Stimulated activated naive B cell treated with anti-CD40 and anti-IgM and Interleukin-4, amounts not matched to agents 10 μg/mL and 1 μg/mL and 100 μg/mL, for 72 hours (primary cell): ENCODE measurements around the gene GAB1.

ENCODE experiments used
- ATAC-seq, 2 donors: fragments of 150-1000 bp; cut with Tn5 transposase; replicated peaks; 2 replicates each; pipeline ENCODE4 v1.10.0; 2021; ENCODE audit warnings: moderate library complexity in 1 of 2
- DNase-seq: peaks from one replicate; pipeline ENCODE4 v3.0.0; 2021
- H3K27ac Mint-ChIP-seq: one replicate; pipeline ENCODE4 v1.8.0; 2022; ENCODE audit warnings: mild to moderate bottlenecking, mixed read lengths
- H3K27me3 Mint-ChIP-seq, 2 donors: one replicate each; pipeline ENCODE4 v1.8.0; 2022; ENCODE audit warnings: mixed read lengths in 2 of 2
- H3K36me3 Mint-ChIP-seq, 2 donors: one replicate each; pipeline ENCODE4 v1.8.0; 2022; ENCODE audit warnings: mixed read lengths in 2 of 2, mild to moderate bottlenecking in 1 of 2
- H3K4me1 Mint-ChIP-seq, 2 donors: one replicate each; pipeline ENCODE4 v1.8.0; 2022; ENCODE audit warnings: mixed read lengths in 2 of 2, mild to moderate bottlenecking in 1 of 2
- H3K4me3 Mint-ChIP-seq, 2 donors: one replicate each; pipeline ENCODE4 v1.8.0; 2022; ENCODE audit warnings: mild to moderate bottlenecking in 2 of 2, mixed read lengths in 2 of 2, moderate library complexity in 1 of 2
- H3K9me3 Mint-ChIP-seq, 2 donors: one replicate each; pipeline ENCODE4 v1.8.0; 2022; ENCODE audit warnings: mixed read lengths in 2 of 2, mild to moderate bottlenecking in 1 of 2

The GAB1 gene

DNA sequence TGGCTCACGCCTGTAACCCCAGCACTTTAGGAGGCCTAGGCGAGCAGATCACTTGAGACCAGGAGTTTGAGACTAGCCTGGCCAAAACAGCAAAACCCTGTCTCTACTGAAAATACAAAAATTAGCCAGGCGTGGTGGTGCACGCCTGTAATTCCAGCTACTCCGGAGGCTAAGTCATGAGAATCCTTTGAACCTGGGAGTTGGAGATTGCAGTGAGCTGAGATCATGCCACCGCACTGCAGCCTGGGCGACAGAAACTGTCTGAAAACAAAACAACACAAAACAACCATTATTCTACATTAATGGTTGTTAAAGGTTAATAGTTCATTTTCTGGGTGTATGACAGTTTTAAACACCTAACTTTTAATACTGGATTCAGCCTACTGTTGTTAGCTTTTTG, 175.2 kb downstream of the GAB1 start:
- ATAC-seq (no peak), DNase-seq (no peak)
- H3K4me1 Mint-ChIP-seq = peaks cover 11 to 23% of the 10 kb centered on the region in 2 donors
- no peaks in the 10 kb centered on the region for H3K9me3 Mint-ChIP-seq
- peaks cover 5 to 16% of the 10 kb centered on the region in 2 donors for H3K36me3 Mint-ChIP-seq
- no peak overlapping the region for H3K27ac Mint-ChIP-seq
- no peak overlapping the region for H3K4me3 Mint-ChIP-seq
- H3K27me3 Mint-ChIP-seq = peaks cover 0 to 5% of the 10 kb centered on the region in 2 donors

GRCh38 chr4:143512978-143513313, 176.3 kb downstream of the GAB1 start:
- H3K36me3 Mint-ChIP-seq = peaks cover 5 to 18% of the 10 kb centered on the region in 2 donors
- no peak for DNase-seq
- H3K9me3 Mint-ChIP-seq = no peaks in the 10 kb centered on the region
- ATAC-seq = peak; percentile 58 to 63
- peaks cover 12 to 30% of the 10 kb centered on the region in 2 donors for H3K4me1 Mint-ChIP-seq
- H3K4me3 Mint-ChIP-seq = peak overlapping the region; percentile 95 to 98
- peaks cover 0 to 5% of the 10 kb centered on the region in 2 donors for H3K27me3 Mint-ChIP-seq
- peak overlapping the region; percentile 97 for H3K27ac Mint-ChIP-seq

- Mint-ChIP-seq H3K27me3 (peaks cover 0 to 5% of the 10 kb centered on the region in 2 donors), H3K4me3 (peak within 1 kb of the TSS; percentile 95 to 98), H3K36me3 (peaks cover 5 to 18% of the 10 kb centered on the region in 2 donors), H3K9me3 (no peaks in the 10 kb centered on the region), H3K27ac (peak within 1 kb of the TSS; percentile 97), H3K4me1 (peaks cover 12 to 30% of the 10 kb centered on the region in 2 donors)
- ATAC-seq (peak; percentile 85 to 86), DNase-seq (peak; percentile 96)
Measured at GRCh38 chr4:143513314-143514168, 176.9 kb downstream of the GAB1 start, which contains the start of gene SMARCA5. Gene SMARCA5, plus strand, starts transcription at chr4:143513702. Its CDS starts 223 bp downstream, at chr4:143513925.

GRCh38 chr4:143514169-143514495, 177.5 kb downstream of the GAB1 start:
- Mint-ChIP-seq H3K27ac (peak overlapping the region; percentile 97), H3K9me3 (no peaks in the 10 kb centered on the region), H3K4me3 (peak overlapping the region; percentile 95 to 98), H3K36me3 (peaks cover 9 to 23% of the 10 kb centered on the region in 2 donors), H3K4me1 (peaks cover 14 to 35% of the 10 kb centered on the region in 2 donors), H3K27me3 (peaks cover 0 to 5% of the 10 kb centered on the region in 2 donors)
- no peak for DNase-seq
- no peak for ATAC-seq

DNA sequence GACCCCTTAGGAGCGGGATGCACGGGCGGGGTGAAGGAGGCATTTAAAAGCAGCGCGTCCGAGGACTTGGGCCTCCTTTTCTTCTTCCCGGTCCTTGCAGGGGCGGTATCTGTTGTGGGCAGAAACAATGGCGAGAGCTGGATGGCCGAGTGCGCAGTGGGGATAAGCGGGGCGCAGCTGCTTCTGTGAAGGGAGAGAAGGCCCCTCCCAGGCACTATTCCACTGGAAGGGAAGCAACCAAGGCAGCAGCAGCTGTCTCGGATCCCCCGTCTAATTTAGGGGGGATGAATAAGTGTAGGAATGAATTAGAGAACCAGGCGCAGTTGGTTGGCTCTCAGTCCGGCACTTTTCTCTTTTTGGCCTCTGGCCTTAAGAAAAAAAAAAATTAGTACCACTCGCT, 177.8 kb downstream of the GAB1 start:
- H3K27me3 Mint-ChIP-seq = peaks cover 0 to 5% of the 10 kb centered on the region in 2 donors
- no peak for DNase-seq
- peaks cover 13 to 27% of the 10 kb centered on the region in 2 donors for H3K36me3 Mint-ChIP-seq
- H3K4me3 Mint-ChIP-seq = peak overlapping the region; percentile 95 to 98
- H3K27ac Mint-ChIP-seq = peak overlapping the region; percentile 97
- no peak for ATAC-seq
- no peaks in the 10 kb centered on the region for H3K9me3 Mint-ChIP-seq
- peaks cover 18 to 39% of the 10 kb centered on the region in 2 donors for H3K4me1 Mint-ChIP-seq

DNA sequence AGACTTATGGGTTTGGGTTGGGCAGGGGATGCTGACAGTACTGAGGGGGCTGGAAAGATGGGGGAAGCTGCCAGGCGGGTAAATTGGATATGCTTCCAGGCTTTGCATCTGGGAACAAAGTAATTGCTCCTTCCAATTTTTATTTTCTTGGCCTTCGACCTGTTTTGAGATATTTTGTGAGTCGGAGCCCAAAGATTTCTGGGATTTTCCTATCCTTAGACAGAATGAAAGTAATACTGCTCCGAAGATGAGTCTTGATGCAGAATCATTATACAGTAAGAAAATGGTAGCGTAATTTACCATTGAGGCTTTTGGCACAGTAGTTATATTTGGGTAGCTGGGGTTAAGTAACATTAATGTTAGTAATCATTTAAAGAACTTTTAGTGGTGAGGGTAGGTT, 178.2 kb downstream of the GAB1 start:
- H3K27me3 Mint-ChIP-seq = peaks cover 0 to 5% of the 10 kb centered on the region in 2 donors
- peak overlapping the region; percentile 95 to 98 for H3K4me3 Mint-ChIP-seq
- peaks cover 17 to 31% of the 10 kb centered on the region in 2 donors for H3K36me3 Mint-ChIP-seq
- no peak for ATAC-seq
- no peaks in the 10 kb centered on the region for H3K9me3 Mint-ChIP-seq
- peaks cover 21 to 43% of the 10 kb centered on the region in 2 donors for H3K4me1 Mint-ChIP-seq
- DNase-seq = no peak
- peak overlapping the region; percentile 97 for H3K27ac Mint-ChIP-seq

GRCh38 chr4:143515905-143516304, 179.2 kb downstream of the GAB1 start:
- Mint-ChIP-seq H3K4me3 (peak overlapping the region; percentile 53 to 73), H3K4me1 (peaks cover 21 to 47% of the 10 kb centered on the region in 2 donors), H3K27ac (peak overlapping the region; percentile 33), H3K36me3 (peaks cover 17 to 33% of the 10 kb centered on the region in 2 donors), H3K27me3 (no peaks in the 10 kb centered on the region), H3K9me3 (no peaks in the 10 kb centered on the region)
- ATAC-seq = no peak
- DNase-seq = no peak

DNA sequence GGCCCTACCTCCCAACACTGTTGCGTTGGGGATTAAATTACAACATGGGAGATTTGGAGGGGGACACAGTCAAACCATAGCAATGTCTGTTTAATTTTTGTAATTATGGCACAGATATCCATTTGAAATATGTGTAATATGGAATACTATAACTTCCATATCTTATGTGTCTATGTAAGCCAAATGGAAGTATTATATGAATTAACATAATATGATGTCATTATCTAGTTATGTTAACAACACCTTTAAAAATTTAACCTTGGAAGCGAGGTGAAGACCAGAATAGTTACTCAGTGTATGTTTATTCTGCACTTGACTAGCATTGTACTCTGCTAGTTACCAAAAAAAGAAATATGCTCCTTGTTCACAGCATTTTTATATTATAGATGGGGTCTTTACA, 181.1 kb downstream of the GAB1 start:
- Mint-ChIP-seq H3K36me3 (peaks cover 21 to 37% of the 10 kb centered on the region in 2 donors), H3K27ac (no peak overlapping the region), H3K4me1 (peaks cover 23 to 51% of the 10 kb centered on the region in 2 donors), H3K4me3 (no peak overlapping the region), H3K27me3 (no peaks in the 10 kb centered on the region), H3K9me3 (no peaks in the 10 kb centered on the region)
- no peak for ATAC-seq
- DNase-seq = no peak
